Measurements from ENCODE around the gene MYO16. TPM values are rescaled to one million over a fixed set of nuclear protein-coding genes. Genes with fewer than 3 reads are reported as not detected.

The MYO16 gene
- polyA plus RNA-seq, 2 of the 4 experiments (the other 2 are of a cell fraction) = 0.03 to 0.06 TPM

- ChIA-PET CTCF (no interaction called here), POLR2A (no interaction called here)
- peaks cover 9% of the 10 kb centered on the region; the same call in 2 of the 3 replicates for H3K9me3 ChIP-seq
- ATAC-seq (peak; percentile 98 to 100), DNase-seq (ENCODE audit: low read depth in 1 of 2, low spot score in 1 of 2) (peak; percentile 45 to 95), FAIRE-seq (peak; percentile 63)
- WGBS (ENCODE audit: missing lambda C conversion rate) = 4% methylated on average over 3 of the region's 3 CpGs
- peak overlapping the region; percentile 65 for H3K4me2 ChIP-seq
- peaks cover 73% of the 10 kb centered on the region for H3K4me1 ChIP-seq
- TF ChIP-seq GATA3 (IDR thresholded peaks at IDR 0.05; ENCODE audit: borderline replicate concordance) (peak; percentile 94), BCL3 (IDR thresholded peaks at IDR 0.05) (peak; percentile 90; the same call in 1 of the 3 replicates), NPAS2 (CRISPR knock-in tag; IDR thresholded peaks at IDR 0.05; ENCODE audit: borderline replicate concordance) (peak; percentile 52; the same call in 1 of the 2 replicates), EP300 (IDR thresholded peaks at IDR 0.05) (peak; percentile 88 to 95; a peak in 4 of 5 replicates), USF2 (IDR thresholded peaks at IDR 0.05) (peak; percentile 80), MYC (IDR thresholded peaks at IDR 0.05; ENCODE audit: borderline replicate concordance, low read length) (no peak), RARB (CRISPR knock-in tag; IDR thresholded peaks at IDR 0.05) (no peak), ZSCAN20 (CRISPR knock-in tag; IDR thresholded peaks at IDR 0.05) (no peak), BHLHE40 (IDR thresholded peaks at IDR 0.05; ENCODE audit: low read depth, low read length) (peak; percentile 55; the same call in 1 of the 2 replicates), HES2 (IDR thresholded peaks at IDR 0.05) (peak; percentile 84), RNF2 (IDR thresholded peaks at IDR 0.05; ENCODE audit: borderline replicate concordance, low read depth) (no peak), JUN (IDR thresholded peaks at IDR 0.05) (peak; percentile 89 to 94; a peak in 4 of 5 replicates), ZC3H11A (IDR thresholded peaks at IDR 0.05) (no peak), MAX (IDR thresholded peaks at IDR 0.05) (peak; percentile 81; the same call in 1 of the 2 replicates), HOXB5 (CRISPR knock-in tag; IDR thresholded peaks at IDR 0.05) (peak; percentile 58; the same call in 1 of the 2 replicates), HOXA7 (CRISPR knock-in tag; IDR thresholded peaks at IDR 0.05) (no peak), HEYL (CRISPR knock-in tag; IDR thresholded peaks at IDR 0.05) (no peak), PBX3 (IDR thresholded peaks at IDR 0.05) (0 out of 2 replicates have a peak, but pooled peaks have one; percentile 39), TP53 (CRISPR knock-in tag; IDR thresholded peaks at IDR 0.05) (no peak), SMC3 (IDR thresholded peaks at IDR 0.05) (peak; percentile 36; the same call in 1 of the 3 replicates), CTCF (IDR thresholded peaks at IDR 0.05) (no peak), MAZ (IDR thresholded peaks at IDR 0.05; ENCODE audit: borderline replicate concordance, low read depth, low read length) (no peak), NFE2L2 (conservative IDR thresholded peaks at IDR 0.05; ENCODE audit: low read length) (peak; percentile 56), RAD21 (conservative IDR thresholded peaks at IDR 0.05 in 1 of 2, IDR thresholded peaks at IDR 0.05 in 1 of 2) (peak; percentile 23 to 56; a peak in 4 of 5 replicates), CEBPB (IDR thresholded peaks at IDR 0.05) (peak; percentile 97 to 99), FOSL2 (IDR thresholded peaks at IDR 0.05) (peak; percentile 71), FOSL2 (CRISPR knock-in tag; IDR thresholded peaks at IDR 0.05) (peak; percentile 92), JUNB (IDR thresholded peaks at IDR 0.05) (peak; percentile 86), EHF (CRISPR knock-in tag; IDR thresholded peaks at IDR 0.05) (0 out of 2 replicates have a peak, but pooled peaks have one; percentile 21)
- H3K4me3 ChIP-seq = no peak overlapping the region
- H3K27ac ChIP-seq = peak overlapping the region; percentile 85 to 89
Measured at GRCh38 chr13:109256866-109257760, 627.7 kb downstream of the MYO16 start.
